ENCODE results near the gene RBPJL.

GRCh38 chr20:45266977-45267376, 39.7 kb upstream of the RBPJL start:
- TF ChIP-seq SP1 (IDR thresholded peaks at IDR 0.05) (no peak), FOXA1 (IDR thresholded peaks at IDR 0.05) (no peak), BHLHE40 (IDR thresholded peaks at IDR 0.05; ENCODE audit: borderline replicate concordance) (no peak), TARDBP (IDR thresholded peaks at IDR 0.05) (no peak), ELF4 (IDR thresholded peaks at IDR 0.05) (no peak), HDGF (IDR thresholded peaks at IDR 0.05; ENCODE audit: borderline replicate concordance) (no peak), FOXK2 (IDR thresholded peaks at IDR 0.05) (no peak), SUZ12 (IDR thresholded peaks at IDR 0.05) (no peak), LEF1 (IDR thresholded peaks at IDR 0.05; ENCODE audit: borderline replicate concordance) (no peak)

Data from HEK293T (cell line).